Lower lobe of right lung (tissue), 2 donors: ENCODE results near the gene SKAP2. TPM values are rescaled to one million over a fixed set of nuclear protein-coding genes. Genes with fewer than 3 reads are reported as not detected.

Experiments
- ATAC-seq, 2 donors: fragments of 200-7000 bp; cut with Tn5 transposase; one replicate each; pipeline ENCODE4 v1.9.1; 2020 to 2022; ENCODE audit warnings: mild to moderate bottlenecking in 2 of 2, moderate library complexity in 2 of 2
- DNase-seq: peaks from one replicate; pipeline ENCODE4 v3.0.0-alpha.2; 2020
- H3K27ac ChIP-seq: fragments of 200-600 bp; one replicate; pipeline ENCODE4 v1.8.0; 2022
- H3K27me3 ChIP-seq: fragments of 200-600 bp; one replicate; pipeline ENCODE4 v1.8.0; 2022; ENCODE audit warnings: low read depth
- H3K36me3 ChIP-seq: fragments of 200-600 bp; one replicate; pipeline ENCODE4 v1.8.0; 2022; ENCODE audit warnings: mild to moderate bottlenecking
- H3K4me1 ChIP-seq: fragments of 200-600 bp; one replicate; pipeline ENCODE4 v1.8.0; 2022
- H3K4me3 ChIP-seq: fragments of 200-600 bp; one replicate; pipeline ENCODE4 v1.8.0; 2022; ENCODE audit warnings: mild to moderate bottlenecking
- H3K9me3 ChIP-seq: fragments of 200-600 bp; one replicate; pipeline ENCODE4 v1.8.0; 2022
- CTCF ChIP-seq: fragments of 200-600 bp; IDR thresholded peaks from one replicate; pipeline ENCODE4 v1.8.0; 2022; ENCODE audit warnings: antibody characterized with exemption, mild to moderate bottlenecking
- intact Hi-C: fragments of 100-400 bp; cut with DNase I; formaldehyde crosslinking; loops from one replicate; pipeline ENCODE4 v1.11.0; 2022
- total RNA-seq: library from RNA; stranded (reverse); fragmentation: NEBNext Ultra II Directional; extraction: Animal tissue kit (Norgen Biotek cat#: 25700); gene quantifications from one replicate; pipeline ENCODE4 v1.2.1, GENCODE V29; 2021
- donor health status: DM: no; HTN: yes; CAD: no; lungs with severe emphysema.

SKAP2 gene
- total RNA-seq, 1 donor from 2014 or later: 75.0 TPM

GRCh38 chr7:26663874-26664273 lies 200.5 kb downstream of the SKAP2 start:
- no peak overlapping the region for H3K4me3 ChIP-seq
- DNase-seq (no peak), ATAC-seq (no peak)
- H3K27me3 ChIP-seq: no peaks in the 10 kb centered on the region
- no peaks in the 10 kb centered on the region for H3K36me3 ChIP-seq
- H3K27ac ChIP-seq: no peak overlapping the region
- intact Hi-C loops: no loop called here
- no peak for TF ChIP-seq CTCF
- H3K9me3 ChIP-seq: no peaks in the 10 kb centered on the region
- H3K4me1 ChIP-seq: peaks cover 24% of the 10 kb centered on the region

GRCh38 chr7:26662646-26663045 lies 201.7 kb downstream of the SKAP2 start:
- Histone ChIP-seq H3K4me1 (peaks cover 24% of the 10 kb centered on the region), H3K27ac (no peak overlapping the region), H3K4me3 (no peak overlapping the region), H3K36me3 (no peaks in the 10 kb centered on the region), H3K27me3 (no peaks in the 10 kb centered on the region), H3K9me3 (no peaks in the 10 kb centered on the region)
- no peak for TF ChIP-seq CTCF
- no peak for DNase-seq
- no peak for ATAC-seq
- intact Hi-C loops: no loop called here

GRCh38 chr7:26659121-26659520 lies 205.3 kb downstream of the SKAP2 start:
- intact Hi-C loops: no loop called here
- Histone ChIP-seq H3K9me3 (no peaks in the 10 kb centered on the region), H3K27ac (no peak overlapping the region), H3K27me3 (no peaks in the 10 kb centered on the region), H3K4me3 (no peak overlapping the region), H3K36me3 (no peaks in the 10 kb centered on the region), H3K4me1 (peaks cover 2% of the 10 kb centered on the region)
- TF ChIP-seq CTCF: no peak
- no peak for DNase-seq
- no peak for ATAC-seq

GRCh38 chr7:26658389-26659084 lies 205.9 kb downstream of the SKAP2 start:
- intact Hi-C loops: no loop called here
- Histone ChIP-seq H3K9me3 (no peaks in the 10 kb centered on the region), H3K4me3 (no peak overlapping the region), H3K36me3 (no peaks in the 10 kb centered on the region), H3K27me3 (no peaks in the 10 kb centered on the region), H3K4me1 (peaks cover 8% of the 10 kb centered on the region), H3K27ac (no peak overlapping the region)
- ATAC-seq: no peak
- no peak for DNase-seq
- TF ChIP-seq CTCF: no peak

- H3K4me1 ChIP-seq: peaks cover 11% of the 10 kb centered on the region
- H3K27ac ChIP-seq: no peak overlapping the region
- DNase-seq (no peak), ATAC-seq (no peak)
- no peaks in the 10 kb centered on the region for H3K36me3 ChIP-seq
- TF ChIP-seq CTCF: no peak
- intact Hi-C loops: no loop called here
- no peak overlapping the region for H3K4me3 ChIP-seq
- H3K27me3 ChIP-seq: no peaks in the 10 kb centered on the region
- H3K9me3 ChIP-seq: no peaks in the 10 kb centered on the region
These were observed 206.6 kb downstream of the SKAP2 start for GRCh38 chr7:26657686-26658388.
